Measurements from ENCODE around the gene PRSS37. TPM values are rescaled to one million over a fixed set of nuclear protein-coding genes. Genes with fewer than 3 reads are reported as not detected.

The PRSS37 gene
- total RNA-seq, 1 donor from 2014 or later = not detected

GRCh38 chr7:141820067-141820466, 21.2 kb downstream of the PRSS37 start:
- no peak for DNase-seq (ENCODE audit: missing footprints)
- no peak for ATAC-seq
- intact Hi-C loops (cut with DNase I) = no loop called here

- no peak for ATAC-seq
- intact Hi-C loops (cut with DNase I) = no loop called here
- no peak for DNase-seq (ENCODE audit: missing footprints)
Measured at GRCh38 chr7:141792526-141792925, 48.8 kb downstream of the PRSS37 start.

DNA sequence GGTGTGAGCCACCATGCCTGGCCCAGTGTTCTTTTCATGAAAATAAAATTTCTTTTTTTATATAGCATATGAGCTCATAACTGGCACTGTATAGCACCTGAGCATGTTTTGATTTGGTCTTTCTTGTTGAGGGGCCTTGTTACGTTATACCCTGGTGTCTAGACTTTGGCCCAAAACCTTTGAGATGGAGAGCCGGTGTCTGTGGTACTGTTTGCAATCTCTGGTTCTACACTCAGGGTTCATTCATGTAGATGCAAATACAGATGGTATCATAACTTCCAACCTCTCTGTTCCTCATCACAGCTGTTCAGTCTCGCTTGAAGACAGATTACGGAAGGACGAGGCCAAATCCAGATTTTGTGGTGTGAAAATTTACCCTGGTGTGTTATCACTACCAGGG, 51.4 kb downstream of the PRSS37 start, which contains the start of gene TAS2R5:
Gene TAS2R5, plus strand, starts transcription at position 301 of the 400 bp plus-strand sequence. CDS start 145 bp downstream, outside the sequence.
- intact Hi-C loops (cut with DNase I) = no loop called here
- DNase-seq (ENCODE audit: missing footprints) (no peak), ATAC-seq (no peak)

GRCh38 chr7:141788296-141788695, 53.0 kb downstream of the PRSS37 start:
- intact Hi-C loops (cut with DNase I) = no loop called here
- ATAC-seq (no peak), DNase-seq (ENCODE audit: missing footprints) (no peak)

Other genes with a start within 250 kb of the PRSS37 start
- gene DENND11, start 139.3 kb downstream of the PRSS37 start, total RNA-seq = 9.1 TPM
- gene WEE2, start 133.1 kb downstream of the PRSS37 start, total RNA-seq = not detected
- 109 TPM for gene SSBP1, start 103.1 kb downstream of the PRSS37 start, total RNA-seq
- gene TAS2R3, start 77.4 kb downstream of the PRSS37 start, total RNA-seq = 0.43 TPM
- 0.14 TPM for gene TAS2R4, start 64.8 kb downstream of the PRSS37 start, total RNA-seq
- gene TAS2R5, start 51.3 kb downstream of the PRSS37 start, total RNA-seq = 0.27 TPM
- gene OR9A4, start 74.9 kb upstream of the PRSS37 start, total RNA-seq = not detected
- 0.41 TPM for gene CLEC5A, start 105.5 kb upstream of the PRSS37 start, total RNA-seq
- not detected for gene TAS2R38, start 132.3 kb upstream of the PRSS37 start, total RNA-seq
- 0.54 TPM for gene MGAM, start 154.4 kb upstream of the PRSS37 start, total RNA-seq